Superior temporal gyrus (tissue), 1 donor: ENCODE data around the gene VSTM5.
"Not testable (repeated sequence)": the region's sequence is repeated elsewhere in the genome, so short reads cannot be mapped to it uniquely, and the experiment has no call there.

Experiments
- DNase-seq: peaks from one replicate; pipeline ENCODE4 v3.0.0-alpha.2; 2016; ENCODE audit errors: extremely low spot score

VSTM5 gene

GRCh38 chr11:93796441-93797231 is 53.8 kb downstream of the VSTM5 start:
- no peak for DNase-seq

GRCh38 chr11:93791493-93791892 is 58.9 kb downstream of the VSTM5 start:
- DNase-seq: no peak

GRCh38 chr11:93784935-93785360 is 65.5 kb downstream of the VSTM5 start:
- DNase-seq: no peak

- DNase-seq: peak; percentile 99
Observed at GRCh38 chr11:93784145-93784934, 66.1 kb downstream of the VSTM5 start, which contains the start of gene MED17. Gene MED17 (plus strand): TSS chr11:93784282. CDS start chr11:93784514, 232 bp downstream.

GRCh38 chr11:93783765-93784144 is 66.7 kb downstream of the VSTM5 start:
- DNase-seq: no peak

GRCh38 chr11:93783362-93783761 is 67.1 kb downstream of the VSTM5 start:
- no peak for DNase-seq

- DNase-seq: no peak
Observed at GRCh38 chr11:93775289-93775688, 75.1 kb downstream of the VSTM5 start.

GRCh38 chr11:93774560-93774959 is 75.9 kb downstream of the VSTM5 start:
- not testable (repeated sequence) for DNase-seq

GRCh38 chr11:93773601-93774200 is 76.7 kb downstream of the VSTM5 start:
- DNase-seq: no peak

- DNase-seq: no peak
Observed at GRCh38 chr11:93773045-93773477, 77.4 kb downstream of the VSTM5 start.

GRCh38 chr11:93772123-93772522 is 78.3 kb downstream of the VSTM5 start:
- no peak for DNase-seq

GRCh38 chr11:93770160-93770559 is 80.3 kb downstream of the VSTM5 start:
- no peak for DNase-seq
